SH-SY5Y (cell line): ENCODE data around the gene LIN7C.

Experiments used
- GATA2 ChIP-seq: IDR thresholded peaks from 2 replicates; pipeline ENCODE4 v1.6.1; 2011; ENCODE audit warnings: mild to moderate bottlenecking, low read depth, low read length
- GATA3 ChIP-seq: IDR thresholded peaks from 2 replicates; pipeline ENCODE4 v1.6.1; 2011; ENCODE audit warnings: low read depth, mild to moderate bottlenecking, low read length, moderate library complexity

- TF ChIP-seq GATA2: no peak
- no peak for TF ChIP-seq GATA3
These were observed 39.4 kb upstream of the LIN7C start for GRCh38 chr11:27545946-27546345.
